ENCODE measurements around the gene SUGCT. TPM values are rescaled to one million over a fixed set of nuclear protein-coding genes. Genes with fewer than 3 reads are reported as not detected.
"Not testable (repeated sequence)": the region's sequence is repeated elsewhere in the genome, so short reads cannot be mapped to it uniquely, and the experiment has no call there.

SUGCT gene
- total and polyA plus RNA-seq, 4 donors = 2.4 to 5.3 (median 3.3) TPM

DNA sequence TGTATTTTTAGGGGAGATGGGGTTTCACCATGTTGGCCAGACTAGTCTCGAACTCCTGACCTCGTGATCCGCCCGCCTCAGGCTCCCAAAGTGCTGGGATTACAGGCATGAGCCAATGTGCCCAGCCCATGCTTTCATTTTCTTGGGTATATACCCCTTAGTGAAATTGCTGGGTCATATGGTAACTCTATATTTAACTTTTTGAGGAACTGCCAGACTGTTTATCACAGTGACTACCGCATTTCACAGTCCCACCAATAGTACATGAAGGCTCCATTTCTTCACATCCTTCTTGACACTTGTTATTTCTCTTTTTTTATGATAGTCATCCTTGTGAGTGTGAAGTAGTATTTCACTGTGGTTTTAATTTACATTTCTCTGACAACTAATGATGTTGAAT, 134.0 kb downstream of the SUGCT start:
- DNase-seq (ENCODE audit: low read depth in 4 of 6, low spot score in 6 of 6); H3K36me3 ChIP-seq (ENCODE audit: control insufficient read depth, insufficient read depth, low read length); H3K4me3 ChIP-seq (ENCODE audit: low read depth, low read length); H3K9me3 ChIP-seq (ENCODE audit: control insufficient read depth, insufficient read depth, low read length); H3K4me1 ChIP-seq (ENCODE audit: control insufficient read depth, insufficient read depth, low read length); H3K27ac ChIP-seq (ENCODE audit: low read depth, low read length); H3K27me3 ChIP-seq (ENCODE audit: control insufficient read depth, insufficient read depth, low read length): not testable (repeated sequence)
- no CpG with 5 or more reads among the region's 5 CpGs for WGBS (ENCODE audit: insufficient coverage)

DNA sequence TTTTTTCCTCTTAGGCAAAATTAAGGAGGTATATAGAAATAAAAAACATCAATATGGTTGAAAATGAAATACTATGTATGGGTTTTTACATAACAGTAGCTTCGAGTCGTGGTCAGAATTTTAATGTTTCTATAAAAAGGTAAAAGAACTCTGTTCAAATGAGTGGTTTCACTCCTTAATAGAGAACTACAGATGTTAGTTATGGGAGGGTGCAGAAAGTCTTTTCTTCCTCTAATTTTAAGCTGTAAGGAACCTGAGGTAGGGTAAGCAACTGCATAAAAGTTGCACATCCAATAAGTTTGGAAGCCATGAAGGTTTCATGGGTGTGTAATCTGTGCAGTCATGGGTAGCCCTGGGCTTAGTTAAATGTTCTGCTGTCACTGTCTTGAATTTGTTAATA, 141.3 kb downstream of the SUGCT start:
- no peaks in the 10 kb centered on the region for H3K36me3 ChIP-seq (ENCODE audit: control insufficient read depth, insufficient read depth, low read length)
- H3K4me1 ChIP-seq (ENCODE audit: control insufficient read depth, insufficient read depth, low read length) = no peaks in the 10 kb centered on the region
- no peaks in the 10 kb centered on the region for H3K27me3 ChIP-seq (ENCODE audit: control insufficient read depth, insufficient read depth, low read length)
- no peak overlapping the region for H3K27ac ChIP-seq (ENCODE audit: low read depth, low read length)
- DNase-seq (ENCODE audit: low read depth in 4 of 6, low spot score in 6 of 6) = no peak
- H3K9me3 ChIP-seq (ENCODE audit: control insufficient read depth, insufficient read depth, low read length) = peaks cover under 1% of the 10 kb centered on the region
- no CpG with 5 or more reads among the region's 2 CpGs for WGBS (ENCODE audit: insufficient coverage)
- no peak overlapping the region for H3K4me3 ChIP-seq (ENCODE audit: low read depth, low read length)

DNA sequence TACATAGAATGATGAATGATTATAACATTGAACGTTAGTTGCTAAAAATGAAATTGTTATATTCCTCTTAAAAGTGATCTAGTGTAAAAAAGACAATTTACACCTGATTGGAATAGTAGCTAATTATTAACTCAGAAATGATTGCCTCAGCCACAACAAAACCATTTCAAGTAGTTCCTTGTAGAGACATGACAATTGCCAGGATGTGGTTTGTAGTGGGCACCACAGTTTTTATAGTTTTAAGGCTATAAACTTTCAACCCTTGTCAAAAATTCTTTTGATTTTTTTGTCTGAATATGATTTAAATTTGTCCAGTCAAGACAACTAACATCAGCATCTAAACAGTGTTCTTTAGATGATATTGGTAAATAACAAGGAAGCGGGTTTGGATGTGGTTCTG, 145.2 kb downstream of the SUGCT start:
- H3K4me3 ChIP-seq (ENCODE audit: low read depth, low read length) = no peak overlapping the region
- no peaks in the 10 kb centered on the region for H3K27me3 ChIP-seq (ENCODE audit: control insufficient read depth, insufficient read depth, low read length)
- no peak overlapping the region for H3K27ac ChIP-seq (ENCODE audit: low read depth, low read length)
- no peaks in the 10 kb centered on the region for H3K36me3 ChIP-seq (ENCODE audit: control insufficient read depth, insufficient read depth, low read length)
- peaks cover 3% of the 10 kb centered on the region for H3K9me3 ChIP-seq (ENCODE audit: control insufficient read depth, insufficient read depth, low read length)
- WGBS (ENCODE audit: insufficient coverage) = no CpG with 5 or more reads among the region's 2 CpGs
- H3K4me1 ChIP-seq (ENCODE audit: control insufficient read depth, insufficient read depth, low read length) = no peaks in the 10 kb centered on the region
- DNase-seq (ENCODE audit: low read depth in 4 of 6, low spot score in 6 of 6) = no peak

DNA sequence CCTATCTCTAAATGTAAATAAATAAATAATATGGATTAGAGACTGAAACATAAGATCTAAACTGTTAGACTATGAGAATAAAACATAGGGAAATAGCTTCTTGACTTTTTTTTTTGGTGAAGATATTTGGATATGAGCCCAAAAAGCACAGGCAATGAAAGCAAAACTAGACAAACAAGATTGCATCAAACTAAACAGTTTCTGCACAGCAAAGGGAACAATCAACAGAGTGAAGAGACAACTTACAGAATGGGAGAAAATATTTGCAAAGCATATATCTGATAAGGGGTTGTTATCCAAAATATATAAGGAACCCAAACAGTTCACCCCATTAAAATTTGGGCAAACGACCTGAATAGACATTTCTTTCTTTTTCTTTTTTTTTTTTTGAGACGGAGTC, 148.1 kb downstream of the SUGCT start:
- Histone ChIP-seq H3K27ac (ENCODE audit: low read depth, low read length) (no peak overlapping the region), H3K9me3 (ENCODE audit: control insufficient read depth, insufficient read depth, low read length) (peaks cover 3% of the 10 kb centered on the region), H3K36me3 (ENCODE audit: control insufficient read depth, insufficient read depth, low read length) (no peaks in the 10 kb centered on the region), H3K27me3 (ENCODE audit: control insufficient read depth, insufficient read depth, low read length) (no peaks in the 10 kb centered on the region), H3K4me1 (ENCODE audit: control insufficient read depth, insufficient read depth, low read length) (no peaks in the 10 kb centered on the region), H3K4me3 (ENCODE audit: low read depth, low read length) (no peak overlapping the region)
- WGBS (ENCODE audit: insufficient coverage) = 90% methylated on average over 2 of the region's 2 CpGs
- no peak for DNase-seq (ENCODE audit: low read depth in 4 of 6, low spot score in 6 of 6)

DNA sequence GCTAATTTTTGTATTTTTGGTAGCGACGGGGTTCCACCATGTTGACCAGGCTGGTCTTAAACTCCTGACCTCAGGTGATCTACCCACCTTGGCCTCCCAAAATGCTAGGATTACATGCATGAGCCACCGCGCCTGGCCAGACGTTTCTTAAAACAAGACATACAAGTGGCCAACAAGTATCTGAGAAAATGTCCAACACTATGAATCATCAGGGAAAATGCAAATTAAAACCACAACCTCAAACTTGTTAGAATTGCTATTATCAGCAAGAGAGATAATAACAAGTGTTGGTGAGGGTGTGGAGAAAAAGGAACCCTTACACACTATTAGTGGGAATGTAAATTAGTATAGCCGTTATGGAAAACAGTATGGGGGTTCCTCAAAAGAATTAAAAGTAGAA, 148.6 kb downstream of the SUGCT start:
- Histone ChIP-seq H3K9me3 (ENCODE audit: control insufficient read depth, insufficient read depth, low read length) (peaks cover 3% of the 10 kb centered on the region), H3K4me1 (ENCODE audit: control insufficient read depth, insufficient read depth, low read length) (no peaks in the 10 kb centered on the region), H3K27me3 (ENCODE audit: control insufficient read depth, insufficient read depth, low read length) (no peaks in the 10 kb centered on the region), H3K27ac (ENCODE audit: low read depth, low read length) (no peak overlapping the region), H3K4me3 (ENCODE audit: low read depth, low read length) (no peak overlapping the region), H3K36me3 (ENCODE audit: control insufficient read depth, insufficient read depth, low read length) (no peaks in the 10 kb centered on the region)
- no peak for DNase-seq (ENCODE audit: low read depth in 4 of 6, low spot score in 6 of 6)
- WGBS (ENCODE audit: insufficient coverage) = 94% methylated on average over 3 of the region's 6 CpGs

DNA sequence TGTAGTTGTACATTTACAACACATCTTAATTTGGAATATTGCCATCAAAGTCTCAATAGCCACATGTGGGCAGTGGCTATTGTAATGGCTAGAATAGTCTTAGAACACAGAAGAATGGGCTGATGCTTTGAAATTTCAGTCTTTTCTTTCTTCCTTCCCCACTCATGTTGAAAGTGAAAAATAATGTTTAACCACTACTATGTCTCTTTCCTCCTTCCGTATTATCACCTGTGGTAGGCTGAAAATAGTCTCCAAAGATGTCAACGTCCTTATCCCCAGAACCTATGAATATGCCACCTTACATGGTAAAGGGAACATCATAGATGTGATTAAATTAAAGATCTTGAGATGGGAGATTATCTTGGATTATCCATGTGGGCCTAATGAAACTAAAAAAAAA, 154.0 kb downstream of the SUGCT start:
- H3K27me3 ChIP-seq (ENCODE audit: control insufficient read depth, insufficient read depth, low read length) = no peaks in the 10 kb centered on the region
- H3K9me3 ChIP-seq (ENCODE audit: control insufficient read depth, insufficient read depth, low read length) = no peaks in the 10 kb centered on the region
- WGBS (ENCODE audit: insufficient coverage) = no CpG with 5 or more reads among the region's 2 CpGs
- H3K4me1 ChIP-seq (ENCODE audit: control insufficient read depth, insufficient read depth, low read length) = no peaks in the 10 kb centered on the region
- H3K4me3 ChIP-seq (ENCODE audit: low read depth, low read length) = no peak overlapping the region
- no peak overlapping the region for H3K27ac ChIP-seq (ENCODE audit: low read depth, low read length)
- DNase-seq (ENCODE audit: low read depth in 4 of 6, low spot score in 6 of 6) = no peak
- H3K36me3 ChIP-seq (ENCODE audit: control insufficient read depth, insufficient read depth, low read length) = no peaks in the 10 kb centered on the region

DNA sequence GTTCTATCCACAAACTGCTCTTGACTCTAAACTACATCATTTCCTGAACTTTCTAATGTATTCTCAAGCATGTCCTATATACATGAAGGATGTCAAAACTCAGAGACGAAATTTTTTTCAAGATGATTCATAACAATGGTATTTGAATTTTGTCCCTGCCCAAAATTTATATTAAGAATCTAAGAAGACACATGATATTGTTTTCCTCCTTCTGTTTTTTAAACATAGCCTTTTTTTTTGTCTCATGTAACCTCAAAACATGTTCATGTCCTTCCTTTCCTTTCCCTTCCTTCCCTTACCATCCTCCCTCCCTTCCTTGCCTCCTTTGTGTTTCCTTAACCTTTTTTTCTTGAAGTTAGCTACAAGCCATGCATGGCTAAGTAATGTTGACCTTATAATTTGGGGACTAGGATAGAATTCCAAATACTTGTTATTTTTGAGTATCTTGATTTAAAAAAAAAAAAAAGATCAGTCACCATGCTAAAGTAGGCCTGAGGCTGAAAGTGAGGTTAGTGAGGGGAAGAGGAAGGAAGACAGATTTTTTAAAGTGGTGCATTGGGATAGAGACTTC, 163.0 kb downstream of the SUGCT start:
- no peak overlapping the region for H3K27ac ChIP-seq (ENCODE audit: low read depth, low read length)
- no peaks in the 10 kb centered on the region for H3K4me1 ChIP-seq (ENCODE audit: control insufficient read depth, insufficient read depth, low read length)
- H3K4me3 ChIP-seq (ENCODE audit: low read depth, low read length) = no peak overlapping the region
- DNase-seq (ENCODE audit: low read depth in 4 of 6, low spot score in 6 of 6) = no peak
- no peaks in the 10 kb centered on the region for H3K27me3 ChIP-seq (ENCODE audit: control insufficient read depth, insufficient read depth, low read length)
- H3K9me3 ChIP-seq (ENCODE audit: control insufficient read depth, insufficient read depth, low read length) = no peaks in the 10 kb centered on the region
- no CpG with 5 or more reads among the region's 1 CpG for WGBS (ENCODE audit: insufficient coverage)
- H3K36me3 ChIP-seq (ENCODE audit: control insufficient read depth, insufficient read depth, low read length) = no peaks in the 10 kb centered on the region

DNA sequence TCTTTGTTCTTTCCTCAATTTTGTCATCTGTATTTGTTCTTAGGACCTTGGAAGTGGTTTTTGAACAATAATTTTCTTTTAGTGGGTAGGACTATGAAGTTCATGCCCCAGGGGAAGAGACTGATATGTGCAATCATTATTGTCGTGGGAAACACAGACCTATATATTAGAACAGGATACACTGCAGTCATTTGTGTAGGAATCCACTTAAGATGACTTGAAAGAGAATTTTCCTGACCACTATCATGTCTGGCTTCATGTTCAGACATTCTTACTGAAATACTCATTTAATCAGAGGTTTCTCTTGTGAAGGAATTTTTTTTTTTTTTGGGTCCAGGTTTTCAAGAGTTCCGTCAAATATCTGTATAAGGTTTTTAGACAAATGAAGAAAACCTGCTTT, 163.6 kb downstream of the SUGCT start:
- Histone ChIP-seq H3K4me3 (ENCODE audit: low read depth, low read length) (no peak overlapping the region), H3K27me3 (ENCODE audit: control insufficient read depth, insufficient read depth, low read length) (no peaks in the 10 kb centered on the region), H3K4me1 (ENCODE audit: control insufficient read depth, insufficient read depth, low read length) (no peaks in the 10 kb centered on the region), H3K36me3 (ENCODE audit: control insufficient read depth, insufficient read depth, low read length) (no peaks in the 10 kb centered on the region), H3K9me3 (ENCODE audit: control insufficient read depth, insufficient read depth, low read length) (no peaks in the 10 kb centered on the region), H3K27ac (ENCODE audit: low read depth, low read length) (no peak overlapping the region)
- WGBS (ENCODE audit: insufficient coverage) = no CpG with 5 or more reads among the region's 2 CpGs
- no peak for DNase-seq (ENCODE audit: low read depth in 4 of 6, low spot score in 6 of 6)

DNA sequence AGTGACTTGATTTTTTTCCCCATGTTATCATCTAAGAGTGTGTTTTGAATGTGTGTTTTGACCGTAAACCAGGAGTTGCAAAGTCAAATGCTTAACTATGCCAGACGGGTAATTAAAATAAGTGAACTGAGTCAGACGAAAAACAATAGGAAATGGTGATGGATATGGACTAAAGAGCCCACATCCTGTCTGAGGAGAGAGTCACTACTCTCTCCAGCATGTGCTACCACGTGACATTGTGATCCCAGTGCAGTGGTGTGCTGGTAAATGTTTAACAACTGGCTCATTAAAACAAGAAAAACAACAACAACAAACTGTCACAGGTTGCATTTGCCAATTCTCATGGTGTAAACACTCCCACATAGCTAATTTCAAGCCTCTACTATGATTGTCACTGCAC, 164.3 kb downstream of the SUGCT start:
- H3K27ac ChIP-seq (ENCODE audit: low read depth, low read length) = no peak overlapping the region
- H3K9me3 ChIP-seq (ENCODE audit: control insufficient read depth, insufficient read depth, low read length) = no peaks in the 10 kb centered on the region
- H3K36me3 ChIP-seq (ENCODE audit: control insufficient read depth, insufficient read depth, low read length) = no peaks in the 10 kb centered on the region
- no peak overlapping the region for H3K4me3 ChIP-seq (ENCODE audit: low read depth, low read length)
- 76% methylated on average over 2 of the region's 4 CpGs for WGBS (ENCODE audit: insufficient coverage)
- DNase-seq (ENCODE audit: low read depth in 4 of 6, low spot score in 6 of 6) = no peak
- no peaks in the 10 kb centered on the region for H3K4me1 ChIP-seq (ENCODE audit: control insufficient read depth, insufficient read depth, low read length)
- no peaks in the 10 kb centered on the region for H3K27me3 ChIP-seq (ENCODE audit: control insufficient read depth, insufficient read depth, low read length)

DNA sequence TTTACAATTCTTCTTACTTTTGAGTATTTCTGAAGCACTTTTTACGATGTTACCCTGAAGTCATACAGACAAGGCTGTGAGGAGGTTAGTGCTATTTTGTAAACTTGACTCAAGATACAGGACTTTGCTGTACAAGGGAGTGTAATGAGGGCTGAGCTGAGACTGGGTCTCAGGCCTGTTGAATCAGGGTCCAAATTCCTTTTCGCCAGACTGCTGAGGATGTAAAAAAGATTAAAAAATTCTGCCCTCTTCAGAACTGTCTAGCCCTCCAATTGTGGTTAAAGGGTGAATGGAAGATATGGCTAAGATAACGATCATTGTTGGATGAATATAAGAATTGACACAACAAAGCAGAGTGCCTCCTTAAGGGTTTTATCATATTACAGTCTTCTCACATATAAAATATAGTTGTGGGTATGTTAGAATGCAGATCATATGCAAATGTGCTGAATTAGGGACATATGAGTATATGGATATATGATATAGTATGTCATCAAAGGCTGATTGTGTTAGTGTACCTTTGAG, 165.4 kb downstream of the SUGCT start:
- no peak for DNase-seq (ENCODE audit: low read depth in 4 of 6, low spot score in 6 of 6)
- Histone ChIP-seq H3K4me3 (ENCODE audit: low read depth, low read length) (no peak overlapping the region), H3K27ac (ENCODE audit: low read depth, low read length) (no peak overlapping the region), H3K36me3 (ENCODE audit: control insufficient read depth, insufficient read depth, low read length) (no peaks in the 10 kb centered on the region), H3K4me1 (ENCODE audit: control insufficient read depth, insufficient read depth, low read length) (no peaks in the 10 kb centered on the region), H3K27me3 (ENCODE audit: control insufficient read depth, insufficient read depth, low read length) (no peaks in the 10 kb centered on the region), H3K9me3 (ENCODE audit: control insufficient read depth, insufficient read depth, low read length) (no peaks in the 10 kb centered on the region)
- WGBS (ENCODE audit: insufficient coverage) = 100% methylated on average over 1 of the region's 3 CpGs

Measured in spinal cord (tissue), 10 donors.